H1 (cell line): ENCODE measurements around the gene RELN. TPM values are rescaled to one million over a fixed set of nuclear protein-coding genes. Genes with fewer than 3 reads are reported as not detected.
"Not testable (repeated sequence)": the region's sequence is repeated elsewhere in the genome, so short reads cannot be mapped to it uniquely, and the experiment has no call there.

ENCODE experiments used
- CTCF ChIA-PET: fragments of 300-600 bp; sonication (Branson Sonifier 250); formaldehyde crosslinking; loops from one replicate; lab custom pipeline; 2021; ENCODE audit not compliant: partially characterized antibody; lab: Charles Lee
- POLR2A ChIA-PET: fragments of 300-600 bp; sonication (Branson Sonifier 250); formaldehyde crosslinking; loops from one replicate; lab custom pipeline; 2021; ENCODE audit warnings: inconsistent platforms; ENCODE audit not compliant: partially characterized antibody; lab: Charles Lee
- DNase-seq, 2 experiments: peaks; one replicate each; pipeline versions ENCODE4 v3.0.0 to v3.0.0-alpha.2; 2010 to 2022; ENCODE audit warnings: low spot score in 2 of 2, low read depth in 1 of 2, mixed read lengths in 1 of 2
- FAIRE-seq: peaks from 2 replicates; lab custom pipeline; 2011; peaks lifted over from hg19 to GRCh38; lab: Jason Lieb, UNC
- H2AFZ ChIP-seq: 2 replicates; pipeline ENCODE4 v1.8.1; 2012; ENCODE audit warnings: low read length, inconsistent platforms
- H2AK5ac ChIP-seq: 2 replicates; pipeline ENCODE4 v1.6.1; 2013; ENCODE audit warnings: low read depth, low read length
- H2BK120ac ChIP-seq: replicated peaks from 2 replicates; pipeline ENCODE3; 2013; ENCODE audit warnings: low read depth, low read length, inconsistent platforms
- H2BK12ac ChIP-seq: 2 replicates; pipeline ENCODE4 v1.6.1; 2013; ENCODE audit warnings: low read depth, low read length
- H2BK15ac ChIP-seq: 2 replicates; pipeline ENCODE4 v1.6.1; 2013; ENCODE audit warnings: low read length
- H2BK20ac ChIP-seq: 2 replicates; pipeline ENCODE4 v1.6.1; 2013; ENCODE audit warnings: low read length
- H2BK5ac ChIP-seq: 2 replicates; pipeline ENCODE4 v1.6.1; 2013; ENCODE audit warnings: low read depth, low read length
- H3K14ac ChIP-seq: 2 replicates; pipeline ENCODE4 v1.6.1; 2013; ENCODE audit warnings: inconsistent platforms; ENCODE audit not compliant: insufficient read length
- H3K18ac ChIP-seq: 2 replicates; pipeline ENCODE4 v1.6.1; 2013; ENCODE audit warnings: low read length; ENCODE audit errors: extremely low read depth
- H3K23ac ChIP-seq: 2 replicates; pipeline ENCODE4 v1.6.1; 2013; ENCODE audit warnings: inconsistent platforms; ENCODE audit not compliant: insufficient read length
- H3K23me2 ChIP-seq: 2 replicates; pipeline ENCODE4 v1.6.1; 2013; ENCODE audit warnings: low read depth, low read length
- H3K27ac ChIP-seq: 2 replicates; pipeline ENCODE4 v1.6.1; 2011; ENCODE audit warnings: low read depth, low read length, inconsistent platforms
- H3K27me3 ChIP-seq, 4 experiments: replicated peaks in 1 of 4; 1 replicate in 1 of 4; 2 replicates in 3 of 4; pipeline versions ENCODE4 v1.6.1 to v1.8.1; 2011 to 2013; ENCODE audit warnings: low read length in 3 of 4, mild to moderate bottlenecking in 3 of 4, inconsistent platforms in 2 of 4, mixed read lengths in 2 of 4, moderate library complexity in 1 of 4; ENCODE audit not compliant: control insufficient read depth in 3 of 4, insufficient read depth in 3 of 4; ENCODE audit errors: extremely low read depth in 1 of 4
- H3K36me3 ChIP-seq, 4 experiments: 2 replicates each; pipeline versions ENCODE4 v1.6.1 to v1.8.1; 2011 to 2013; ENCODE audit warnings: mild to moderate bottlenecking in 4 of 4, low read length in 3 of 4, moderate library complexity in 2 of 4, control low read depth in 1 of 4, inconsistent platforms in 1 of 4; ENCODE audit not compliant: insufficient read depth in 4 of 4, control insufficient read depth in 2 of 4
- H3K4ac ChIP-seq: replicated peaks from 2 replicates; pipeline ENCODE3; 2013; ENCODE audit warnings: low read length, low read depth, mixed read lengths, inconsistent platforms; ENCODE audit not compliant: insufficient read length
- H3K4me1 ChIP-seq, 4 experiments: replicated peaks in 1 of 4; 1 replicate in 1 of 4; 2 replicates in 3 of 4; pipeline versions ENCODE4 v1.6.1 to v1.8.1; 2011 to 2013; ENCODE audit warnings: low read length in 3 of 4, inconsistent platforms in 2 of 4, mixed read lengths in 1 of 4; ENCODE audit not compliant: insufficient read depth in 4 of 4, control insufficient read depth in 3 of 4
- H3K4me2 ChIP-seq, 2 experiments: 2 replicates each; pipeline versions ENCODE4 v1.6.1 to v1.8.1; 2011 to 2013; ENCODE audit warnings: low read depth in 2 of 2, low read length in 2 of 2, control low read depth in 1 of 2, inconsistent platforms in 1 of 2, mild to moderate bottlenecking in 1 of 2; ENCODE audit not compliant: insufficient read depth in 1 of 2
- H3K4me3 ChIP-seq, 4 experiments: fragments of 200-600, 300-600 bp in 1 of 4; sonication (generic), shearing (Covaris generic), sonication (Bioruptor Twin) in 1 of 4; 2 replicates each; pipeline versions ENCODE4 v1.5.1 to v1.8.1; 2011 to 2016; ENCODE audit warnings: low read length in 4 of 4, low read depth in 3 of 4, control low read depth in 2 of 4, inconsistent platforms in 2 of 4, mild to moderate bottlenecking in 2 of 4, mixed read lengths in 1 of 4, moderate library complexity in 1 of 4; ENCODE audit not compliant: insufficient read depth in 2 of 4; ENCODE audit errors: extremely low read depth in 1 of 4
- H3K56ac ChIP-seq: replicated peaks from 2 replicates; pipeline ENCODE3; 2013; ENCODE audit warnings: low read depth, mild to moderate bottlenecking, mixed read lengths, low read length, inconsistent platforms; ENCODE audit not compliant: insufficient read length
- H3K79me1 ChIP-seq: 2 replicates; pipeline ENCODE4 v1.6.1; 2013; ENCODE audit warnings: low read depth, low read length, control low read depth
- H3K79me2 ChIP-seq, 2 experiments: 2 replicates each; pipeline versions ENCODE4 v1.6.1 to v1.8.1; 2012 to 2013; ENCODE audit warnings: low read length in 2 of 2, mild to moderate bottlenecking in 2 of 2, inconsistent platforms in 1 of 2; ENCODE audit not compliant: insufficient read depth in 2 of 2, control insufficient read depth in 1 of 2
- H3K9ac ChIP-seq, 4 experiments: replicated peaks in 1 of 4; 1 replicate in 1 of 4; 2 replicates in 3 of 4; pipeline versions ENCODE4 v1.6.1 to v1.8.1; 2011 to 2013; ENCODE audit warnings: low read depth in 3 of 4, low read length in 3 of 4, control low read depth in 2 of 4, mild to moderate bottlenecking in 2 of 4, moderate library complexity in 2 of 4, inconsistent platforms in 1 of 4; ENCODE audit errors: extremely low read depth in 1 of 4
- H3K9me3 ChIP-seq, 2 experiments: 2 replicates each; pipeline versions ENCODE4 v1.6.1 to v1.8.1; 2012 to 2013; ENCODE audit warnings: mild to moderate bottlenecking in 2 of 2, moderate library complexity in 2 of 2, control low read depth in 1 of 2, inconsistent platforms in 1 of 2, low read depth in 1 of 2, low read length in 1 of 2, mixed read lengths in 1 of 2; ENCODE audit not compliant: insufficient read depth in 2 of 2
- H4K20me1 ChIP-seq, 2 experiments: replicated peaks in 1 of 2; 2 replicates each; pipeline versions ENCODE3 to v1.8.1; 2011 to 2013; ENCODE audit warnings: inconsistent platforms in 2 of 2, low read length in 2 of 2, mild to moderate bottlenecking in 1 of 2; ENCODE audit not compliant: insufficient read depth in 2 of 2, control insufficient read depth in 1 of 2
- H4K5ac ChIP-seq: 2 replicates; pipeline ENCODE4 v1.6.1; 2013; ENCODE audit warnings: low read length, low read depth, mixed read lengths, inconsistent platforms; ENCODE audit not compliant: insufficient read length
- H4K8ac ChIP-seq: 2 replicates; pipeline ENCODE4 v1.8.0; 2013; ENCODE audit warnings: mild to moderate bottlenecking, moderate library complexity, low read length, inconsistent platforms; ENCODE audit not compliant: insufficient read depth; ENCODE audit errors: extremely low read depth
- H4K91ac ChIP-seq: replicated peaks from 2 replicates; pipeline ENCODE3; 2013; ENCODE audit warnings: low read length, mixed read lengths, inconsistent platforms; ENCODE audit not compliant: insufficient read length
- WGBS, 2 experiments: shearing (Covaris generic) in 1 of 2; methylation state at CpG; one replicate each; pipeline versions ENCODE4 v1.1.6 to v1.1.7; 2013 to 2015; ENCODE audit warnings: low lambda C conversion rate in 2 of 2, mixed read lengths in 2 of 2, inconsistent platforms in 1 of 2, low coverage in 1 of 2, missing lambda C conversion rate in 1 of 2; ENCODE audit not compliant: insufficient replicate concordance in 2 of 2, insufficient coverage in 1 of 2, insufficient read length in 1 of 2; ENCODE audit errors: extremely low coverage in 1 of 2, missing lambda C conversion rate in 1 of 2; 5-methylcytosine and 5-hydroxymethylcytosine counted together
- polyA plus RNA-seq, 7 experiments: library from polyadenylated mRNA; depleted of rRNA in 3 of 7; stranded (reverse) in 5 of 7; unstranded in 2 of 7; fragments of >200 nt in 5 of 7; fragments of 200-250 nt in 2 of 7; gene quantifications; 1 replicate in 5 of 7; 2 replicates in 1 of 7; 4 replicates in 1 of 7; pipeline versions ENCODE4 v1.2.1 to v1.2.3, GENCODE V29; 2011 to 2013; ENCODE audit warnings: missing spikeins in 2 of 7, mixed read lengths in 2 of 7
- total RNA-seq: library from RNA; stranded (reverse); fragmentation: NEBNext Ultra II Directional; extraction: Animal tissue kit (Norgen Biotek cat#: 25700); gene quantifications from 2 replicates; pipeline ENCODE4 v1.2.1, GENCODE V29; 2021

RELN gene
- total and polyA plus RNA-seq, 2 of the 8 experiments (the other 6 are each of a cell fraction or from before 2014, with no cell fraction given) = 0.03 to 0.07 TPM

- POLR2A ChIA-PET, FAIRE-seq, H3K79me2 ChIP-seq, H3K23me2 ChIP-seq, H2BK20ac ChIP-seq, H3K4me1 ChIP-seq, H3K27ac ChIP-seq, H3K36me3 ChIP-seq, H3K9ac ChIP-seq, H3K4ac ChIP-seq, H3K56ac ChIP-seq, H3K79me1 ChIP-seq, H2BK12ac ChIP-seq, H3K18ac ChIP-seq, DNase-seq, H3K9me3 ChIP-seq, H3K27me3 ChIP-seq, H2BK120ac ChIP-seq, H4K91ac ChIP-seq, H4K5ac ChIP-seq, H3K4me2 ChIP-seq, H2BK15ac ChIP-seq, H4K20me1 ChIP-seq, H3K23ac ChIP-seq, H3K4me3 ChIP-seq, H4K8ac ChIP-seq, H2AK5ac ChIP-seq, H2AFZ ChIP-seq, H3K14ac ChIP-seq, H2BK5ac ChIP-seq: not testable (repeated sequence)
- CTCF ChIA-PET = interaction anchor here (0.7 kb wide), 1 partner anchor 405 kb away, joined by 3 read pairs; no protein-coding TSS in a partner anchor
- WGBS, 2 experiments = 95% methylated on average over 5 of the region's 5 CpGs; no CpG with 5 or more reads in 1 of the 2 experiments
Measured at GRCh38 chr7:103815972-103816371, 173.5 kb downstream of the RELN start.
